K562 (cell line): Measurements from ENCODE around the gene SYPL2. TPM values are rescaled to one million over a fixed set of nuclear protein-coding genes. Genes with fewer than 3 reads are reported as not detected.

ENCODE experiments used
- ATAC-seq: fragments of 200-7000 bp; cut with Tn5 transposase; 3 replicates; pipeline ENCODE4 v1.9.1; 2020; ENCODE audit warnings: moderate library complexity
- BruUV-seq: library from RNA; stranded (reverse); fragments of 400-500 nt; replicated peaks from 2 replicates; lab custom pipeline; 2021; lab: Mats Ljungman, UMichigan
- CTCF ChIA-PET: fragments of 300-600 bp; formaldehyde crosslinking; extraction: SDS; loops from one replicate; lab custom pipeline; 2021; ENCODE audit warnings: low intra/inter-chr PET ratio; lab: Yijun Ruan, JAX
- POLR2A ChIA-PET: fragments of 300-600, 350-650 bp; sonication (Branson Sonifier 250); formaldehyde crosslinking; extraction: SDS; loops from one replicate; lab custom pipeline; 2021; ENCODE audit warnings: antibody characterized with exemption, inconsistent platforms; lab: Yijun Ruan, JAX
- DNase-seq, 4 experiments: peaks; one replicate each; pipeline versions ENCODE4 v3.0.0 to v3.0.0-alpha.2; 2011 to 2018; ENCODE audit warnings: low spot score in 3 of 4, mixed read lengths in 3 of 4; ENCODE audit errors: extremely low read depth in 1 of 4
- FAIRE-seq: peaks from 2 replicates; lab custom pipeline; 2011; peaks lifted over from hg19 to GRCh38; lab: Jason Lieb, UNC
- H2AFZ ChIP-seq: 2 replicates; pipeline ENCODE4 v1.6.0; 2011; ENCODE audit warnings: low read depth, low read length, control low read depth, inconsistent platforms
- H3K27ac ChIP-seq: fragments of 200-600 bp; 3 replicates; pipeline ENCODE4 v1.8.0; 2011; ENCODE audit warnings: low read depth, mild to moderate bottlenecking, control low read depth, inconsistent platforms, low read length, moderate library complexity, mixed read lengths; ENCODE audit errors: extremely low read depth
- H3K27me3 ChIP-seq, 2 experiments: fragments of 300-600 bp in 1 of 2; 2 replicates in 1 of 2; 3 replicates in 1 of 2; pipeline versions ENCODE4 v1.6.0 to v1.8.0; 2011; ENCODE audit warnings: inconsistent platforms in 2 of 2, low read length in 2 of 2, mild to moderate bottlenecking in 1 of 2, mixed read lengths in 1 of 2, moderate library complexity in 1 of 2; ENCODE audit not compliant: control insufficient read depth in 2 of 2, insufficient read depth in 2 of 2
- H3K36me3 ChIP-seq: fragments of 300-600 bp; 3 replicates; pipeline ENCODE4 v1.8.0; 2011; ENCODE audit warnings: mild to moderate bottlenecking, low read length, inconsistent platforms; ENCODE audit not compliant: control insufficient read depth, insufficient read depth
- H3K4me1 ChIP-seq, 2 experiments: fragments of 200-600 bp in 1 of 2; replicated peaks in 1 of 2; 2 replicates in 1 of 2; 3 replicates in 1 of 2; pipeline versions ENCODE4 v1.5.1 to v1.8.0; 2011; ENCODE audit warnings: inconsistent platforms in 2 of 2, low read length in 2 of 2, mild to moderate bottlenecking in 1 of 2, mixed read lengths in 1 of 2, moderate library complexity in 1 of 2; ENCODE audit not compliant: control insufficient read depth in 2 of 2, insufficient read depth in 2 of 2
- H3K4me2 ChIP-seq: 2 replicates; pipeline ENCODE4 v1.6.1; 2011; ENCODE audit warnings: low read length, control low read depth, inconsistent platforms, mixed read lengths; ENCODE audit not compliant: insufficient read depth
- H3K4me3 ChIP-seq: fragments of 200-600 bp; sonication (generic), shearing (Covaris generic); 2 replicates; pipeline ENCODE4 v1.5.1; 2016; ENCODE audit warnings: control low read depth, inconsistent platforms
- H3K79me2 ChIP-seq: fragments of 200-600 bp; 3 replicates; pipeline ENCODE4 v1.8.0; 2011; ENCODE audit warnings: low read length, inconsistent platforms; ENCODE audit not compliant: control insufficient read depth, insufficient read depth
- H3K9ac ChIP-seq, 2 experiments: 2 replicates each; pipeline versions ENCODE4 v1.6.0 to v1.6.1; 2011; ENCODE audit warnings: low read depth in 2 of 2, low read length in 2 of 2, control low read depth in 1 of 2, inconsistent platforms in 1 of 2, mild to moderate bottlenecking in 1 of 2, mixed read lengths in 1 of 2; ENCODE audit not compliant: insufficient read depth in 1 of 2
- H3K9me1 ChIP-seq: one replicate; pipeline ENCODE4 v1.6.0; 2011; ENCODE audit warnings: inconsistent platforms, mild to moderate bottlenecking, low read length, moderate library complexity; ENCODE audit not compliant: control insufficient read depth, insufficient read depth
- H3K9me3 ChIP-seq: replicated peaks from 2 replicates; pipeline ENCODE4 v1.5.1; 2011; ENCODE audit warnings: low read depth, low read length, inconsistent platforms; ENCODE audit not compliant: control insufficient read depth, insufficient read depth
- H4K20me1 ChIP-seq: replicated peaks from 2 replicates; pipeline ENCODE4 v1.6.1; 2011; ENCODE audit warnings: low read length, inconsistent platforms, mixed read lengths; ENCODE audit not compliant: control insufficient read depth, insufficient read depth
- JUN ChIP-seq, 2 experiments: sonication (generic) in 1 of 2; formaldehyde crosslinking in 1 of 2; IDR thresholded peaks; 2 replicates each; pipeline versions ENCODE4 v1.6.1 to v1.8.0; 2012 to 2022; ENCODE audit warnings: borderline replicate concordance in 2 of 2, mild to moderate bottlenecking in 2 of 2, improper control_type of control experiment in 1 of 2, low read depth in 1 of 2, low read length in 1 of 2, missing genetic modification reagents in 1 of 2
- MECOM ChIP-seq: fragments of 250-450 bp; sonication (Bioruptor Pico); IDR thresholded peaks from 2 replicates; pipeline ENCODE4 v1.8.0; 2022; ENCODE audit warnings: inconsistent platforms
- NONO ChIP-seq, 2 experiments: fragments of 200-400 bp in 1 of 2; fragments of 450-650 bp in 1 of 2; formaldehyde crosslinking in 1 of 2; IDR thresholded peaks; 2 replicates each; pipeline ENCODE4 v1.6.1; 2017; ENCODE audit warnings: low read depth in 2 of 2, mild to moderate bottlenecking in 2 of 2, moderate library complexity in 2 of 2, low read length in 1 of 2
- POLR2G ChIP-seq: fragments of 200-400 bp; formaldehyde crosslinking; IDR thresholded peaks from 2 replicates; pipeline ENCODE4 v1.6.1; 2017; ENCODE audit warnings: low read depth, mild to moderate bottlenecking, antibody characterized with exemption, low read length, moderate library complexity
- RB1 ChIP-seq: fragments of 450-650 bp; IDR thresholded peaks from 2 replicates; pipeline ENCODE4 v1.6.1; 2017; ENCODE audit warnings: low read depth, mild to moderate bottlenecking
- XRCC3 ChIP-seq: fragments of 450-650 bp; IDR thresholded peaks from 2 replicates; pipeline ENCODE4 v1.6.1; 2017; ENCODE audit warnings: mild to moderate bottlenecking, moderate library complexity
- WGBS: fragments of 100-300 bp; shearing (Covaris generic); methylation state at CpG from one replicate; pipeline ENCODE4 v1.1.6; 2016; ENCODE audit warnings: low coverage, mixed read lengths; ENCODE audit not compliant: insufficient coverage; ENCODE audit errors: missing lambda C conversion rate; 5-methylcytosine and 5-hydroxymethylcytosine counted together
- in situ Hi-C: fragments of 300-500 bp; cut with MboI; formaldehyde crosslinking; loops from 4 replicates; pipeline ENCODE4 v1.15.0; 2018; ENCODE audit warnings: inconsistent platforms, mixed read lengths
- intact Hi-C: fragments of 100-400 bp; cut with micrococcal nuclease; formaldehyde crosslinking; loops from 2 replicates; pipeline ENCODE4 v1.14.2; 2022
- polyA plus RNA-seq, 8 experiments: library from polyadenylated mRNA; depleted of rRNA in 4 of 8; stranded (reverse) in 5 of 8; unstranded in 3 of 8; fragments of >200 nt; fragmentation: Nextera tagmentation in 2 of 8; fragmentation: Illumina TruSeq in 1 of 8; extraction: Ambion mirVana in 2 of 8; extraction: Trizol in 1 of 8; gene quantifications; 2 replicates each; pipeline versions ENCODE4 v1.2.1 to v1.2.3, GENCODE V29; 2011 to 2014; ENCODE audit warnings: inconsistent platforms in 1 of 8, missing spikeins in 1 of 8
- total RNA-seq, 7 experiments: library from RNA; depleted of rRNA in 6 of 7; stranded (reverse); fragments of >200 nt in 6 of 7; fragmentation: Illumina TruSeq in 2 of 7; extraction: Trizol in 2 of 7; gene quantifications; 2 replicates each; pipeline versions ENCODE4 v1.2.1 to v1.2.3, GENCODE V29; 2011 to 2021; ENCODE audit warnings: low replicate concordance in 1 of 7
- TF ChIP-seq, protein P1 (sequence below): fragments of 200-800 bp; sonication (Bioruptor generic); IDR thresholded peaks from 2 replicates; pipeline ENCODE4 v1.6.1; 2017; ENCODE audit warnings: missing genetic modification characterization, missing compliant biosample characterization
- TF ChIP-seq, protein P2 (sequence below): sonication (generic); formaldehyde crosslinking; IDR thresholded peaks from 2 replicates; pipeline ENCODE4 v1.8.0; 2022; ENCODE audit warnings: mild to moderate bottlenecking, missing genetic modification reagents

SYPL2 gene
- total and polyA plus RNA-seq, 9 of the 15 experiments (the other 6 are each of a cell fraction or from before 2014, with no cell fraction given), result 0.03 to 0.20 (median 0.07) TPM; not detected in 2

DNA sequence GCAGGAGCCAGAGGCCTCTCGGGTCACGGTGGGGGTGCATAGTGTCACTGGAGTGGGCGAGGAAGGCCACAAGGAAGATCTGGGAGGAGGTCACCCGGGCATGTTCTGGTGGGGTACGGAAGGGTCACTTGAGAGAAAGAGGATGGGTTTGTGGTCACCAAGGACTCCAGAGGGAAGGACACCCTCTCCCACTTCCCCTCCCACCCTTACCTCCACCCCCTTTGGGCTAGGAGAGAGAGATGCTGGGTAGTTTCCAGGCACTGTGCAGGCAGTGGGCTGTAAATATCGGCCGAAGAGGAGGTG, 42.5 kb downstream of the SYPL2 start:
- ATAC-seq (no peak; the same call in 2 of the 3 replicates), FAIRE-seq (no peak), DNase-seq (no peak)
- Histone ChIP-seq H3K27me3 (peaks cover 13 to 45% of the 10 kb centered on the region in 2 experiments), H3K4me1 (peaks cover 5 to 21% of the 10 kb centered on the region in 2 experiments), H3K9me1 (no peaks in the 10 kb centered on the region), H4K20me1 (peaks cover 8% of the 10 kb centered on the region; the same call in 1 of the 2 replicates), H3K79me2 (no peaks in the 10 kb centered on the region), H3K9me3 (no peaks in the 10 kb centered on the region), H3K27ac (no peak overlapping the region), H3K4me3 (peak overlapping the region; percentile 48; the same call in 1 of the 2 replicates), H2AFZ (no peak overlapping the region), H3K36me3 (no peaks in the 10 kb centered on the region), H3K9ac (peak overlapping the region in 1 of 2 experiments; percentile 87; a peak in 2 of 4 replicates), H3K4me2 (peak overlapping the region; percentile 90; the same call in 1 of the 2 replicates)
- no peak for TF ChIP-seq XRCC3
- BruUV-seq, result no TSS peak
- in situ Hi-C loops (no loop called here), intact Hi-C loops (no loop called here)
- ChIA-PET POLR2A (interaction anchor here (0.6 to 5.0 kb wide), 6 partner anchors 9 to 956 kb away, joined by 3 to 24 read pairs (median 6); partner anchors contain the start of gene CYB561D1), CTCF (no interaction called here)
- WGBS, result 46% methylated on average over 7 of the region's 7 CpGs

DNA sequence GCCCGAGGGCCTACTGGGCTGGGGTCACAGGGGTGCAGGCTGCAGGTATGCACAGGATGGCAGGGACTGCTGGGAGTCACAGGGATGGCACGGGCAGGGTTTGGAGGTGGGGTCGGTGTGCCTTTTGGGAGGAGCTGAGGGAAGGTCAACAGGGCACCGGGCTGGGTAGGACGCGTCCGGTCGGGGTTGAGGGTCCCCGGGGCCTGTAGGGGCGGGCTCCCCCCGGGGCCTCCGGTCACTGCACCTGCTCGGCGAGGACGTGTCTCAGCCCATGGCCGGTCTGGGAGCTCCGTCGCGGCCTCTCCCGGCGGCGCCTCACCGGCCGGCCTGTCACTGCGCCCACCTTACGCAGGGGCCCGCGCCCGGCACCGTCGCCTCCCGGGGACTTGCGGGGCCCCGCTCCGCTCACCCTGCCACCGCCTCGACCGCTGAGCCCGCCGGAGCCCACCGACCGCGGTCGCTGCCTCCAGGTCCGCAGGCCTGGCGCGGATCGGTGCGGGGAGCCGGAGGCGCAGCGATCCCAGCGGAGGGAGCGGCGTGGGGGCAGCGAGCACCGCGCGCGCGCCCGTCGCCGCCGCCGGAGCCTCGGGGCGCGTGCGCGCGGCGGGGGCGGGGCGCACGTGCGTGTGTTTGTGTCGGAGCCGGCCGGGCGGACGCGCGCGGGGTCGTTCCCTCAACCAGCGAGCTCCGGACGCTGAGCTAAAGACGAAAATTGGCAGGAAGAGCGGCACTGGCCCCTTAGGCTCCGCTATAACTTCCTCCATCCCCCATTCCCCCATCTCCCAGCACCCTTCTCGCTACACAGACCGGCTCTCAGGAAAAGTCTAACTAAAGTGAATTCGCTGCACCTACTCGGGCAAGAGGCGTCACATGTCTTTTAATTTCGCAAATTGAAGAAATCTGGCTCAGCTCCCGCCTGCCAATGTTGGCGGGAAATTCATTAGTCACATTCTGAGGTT, 43.1 kb downstream of the SYPL2 start, which contains the start of gene AMIGO1:
Gene AMIGO1 (minus strand): TSS at position 552 of the 959 bp plus-strand sequence. CDS start 815 bp downstream, outside the sequence.
- H3K4me1 ChIP-seq, result peaks cover 0 to 19% of the 10 kb centered on the region in 2 experiments; a peak in 4 of 5 replicates
- no peaks in the 10 kb centered on the region for H3K9me3 ChIP-seq
- H3K9me1 ChIP-seq, result no peaks in the 10 kb centered on the region
- DNase-seq, result peak; percentile 75 to 96 (median 92)
- intact Hi-C loops, result no loop called here
- peaks cover 8% of the 10 kb centered on the region; the same call in 1 of the 2 replicates for H4K20me1 ChIP-seq
- H3K36me3 ChIP-seq, result no peaks in the 10 kb centered on the region
- ATAC-seq, result peak; percentile 77
- ChIA-PET POLR2A (interaction anchor here (0.6 to 1.8 kb wide), 8 partner anchors 9 to 955 kb away, joined by 3 to 10 read pairs (median 4); partner anchors contain the start of genes ATXN7L2 and CYB561D1), CTCF (interaction anchor here (0.6 to 1.1 kb wide), 2 partner anchors 22 to 197 kb away, joined by 3 to 6 read pairs; no protein-coding TSS in a partner anchor)
- no peaks in the 10 kb centered on the region for H3K79me2 ChIP-seq
- peak; percentile 63 for FAIRE-seq
- H3K4me2 ChIP-seq, result peak within 1 kb of the TSS; percentile 90
- H3K27me3 ChIP-seq, result peaks cover 13 to 45% of the 10 kb centered on the region in 2 experiments
- peak within 1 kb of the TSS; percentile 31 to 87; a peak in 3 of 4 replicates for H3K9ac ChIP-seq
- BruUV-seq, result no TSS peak
- peak within 1 kb of the TSS; percentile 48 for H3K4me3 ChIP-seq
- 2% methylated on average over 96 of the region's 100 CpGs for WGBS
- in situ Hi-C loops, result no loop called here
- no peak within 1 kb of the TSS for H3K27ac ChIP-seq
- peak within 1 kb of the TSS; percentile 94 for H2AFZ ChIP-seq
- TF ChIP-seq, protein P1, sequence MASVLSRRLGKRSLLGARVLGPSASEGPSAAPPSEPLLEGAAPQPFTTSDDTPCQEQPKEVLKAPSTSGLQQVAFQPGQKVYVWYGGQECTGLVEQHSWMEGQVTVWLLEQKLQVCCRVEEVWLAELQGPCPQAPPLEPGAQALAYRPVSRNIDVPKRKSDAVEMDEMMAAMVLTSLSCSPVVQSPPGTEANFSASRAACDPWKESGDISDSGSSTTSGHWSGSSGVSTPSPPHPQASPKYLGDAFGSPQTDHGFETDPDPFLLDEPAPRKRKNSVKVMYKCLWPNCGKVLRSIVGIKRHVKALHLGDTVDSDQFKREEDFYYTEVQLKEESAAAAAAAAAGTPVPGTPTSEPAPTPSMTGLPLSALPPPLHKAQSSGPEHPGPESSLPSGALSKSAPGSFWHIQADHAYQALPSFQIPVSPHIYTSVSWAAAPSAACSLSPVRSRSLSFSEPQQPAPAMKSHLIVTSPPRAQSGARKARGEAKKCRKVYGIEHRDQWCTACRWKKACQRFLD (CRISPR knock-in tag), result peak; percentile 80
- TF ChIP-seq RB1 (peak; percentile 68), MECOM (CRISPR knock-in tag) (0 out of 2 replicates have a peak, but pooled peaks have one; percentile 14), POLR2G (peak; percentile 66), JUN (IDR thresholded peaks at IDR 0.05; ENCODE audit: borderline replicate concordance, low read depth, low read length) (no peak), JUN (CRISPR knock-in tag; IDR thresholded peaks at IDR 0.05; ENCODE audit: borderline replicate concordance) (0 out of 2 replicates have a peak, but pooled peaks have one; percentile 9), NONO (IDR thresholded peaks at IDR 0.05; ENCODE audit: low read depth in 2 of 2, low read length in 1 of 2) (peak in 1 of 2 experiments; percentile 75; a peak in 2 of 4 replicates)
- TF ChIP-seq, protein P2, sequence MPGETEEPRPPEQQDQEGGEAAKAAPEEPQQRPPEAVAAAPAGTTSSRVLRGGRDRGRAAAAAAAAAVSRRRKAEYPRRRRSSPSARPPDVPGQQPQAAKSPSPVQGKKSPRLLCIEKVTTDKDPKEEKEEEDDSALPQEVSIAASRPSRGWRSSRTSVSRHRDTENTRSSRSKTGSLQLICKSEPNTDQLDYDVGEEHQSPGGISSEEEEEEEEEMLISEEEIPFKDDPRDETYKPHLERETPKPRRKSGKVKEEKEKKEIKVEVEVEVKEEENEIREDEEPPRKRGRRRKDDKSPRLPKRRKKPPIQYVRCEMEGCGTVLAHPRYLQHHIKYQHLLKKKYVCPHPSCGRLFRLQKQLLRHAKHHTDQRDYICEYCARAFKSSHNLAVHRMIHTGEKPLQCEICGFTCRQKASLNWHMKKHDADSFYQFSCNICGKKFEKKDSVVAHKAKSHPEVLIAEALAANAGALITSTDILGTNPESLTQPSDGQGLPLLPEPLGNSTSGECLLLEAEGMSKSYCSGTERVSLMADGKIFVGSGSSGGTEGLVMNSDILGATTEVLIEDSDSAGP (CRISPR knock-in tag), result no peak
